A549 (cell line): ENCODE measurements around the gene SCYL1. TPM values are rescaled to one million over a fixed set of nuclear protein-coding genes. Genes with fewer than 3 reads are reported as not detected.

Experiments used
- ATAC-seq, 2 experiments: fragments of 200-7000 bp in 1 of 2; fragments of >200 bp in 1 of 2; cut with Nextera tagmentation in 1 of 2; cut with Tn5 transposase in 1 of 2; 3 replicates each; pipeline versions ENCODE4 v1.8.0 to v1.9.1; 2018 to 2020; ENCODE audit warnings: mild to moderate bottlenecking in 1 of 2, moderate library complexity in 1 of 2
- CTCF ChIA-PET: fragments of 300-600 bp; sonication (Branson Sonifier 250); formaldehyde crosslinking; extraction: SDS; loops from one replicate; lab custom pipeline; 2021; ENCODE audit warnings: antibody characterized with exemption, inconsistent platforms; lab: Yijun Ruan, JAX
- POLR2A ChIA-PET: fragments of 350-600 bp; formaldehyde crosslinking; extraction: SDS; loops from one replicate; lab custom pipeline; 2021; ENCODE audit warnings: antibody characterized with exemption, inconsistent platforms; lab: Yijun Ruan, JAX
- DNase-seq, 2 experiments: peaks; one replicate each; pipeline versions ENCODE4 v3.0.0 to v3.0.0-alpha.2; 2011 to 2016; ENCODE audit warnings: low read depth in 1 of 2, low spot score in 1 of 2
- FAIRE-seq: peaks from 2 replicates; lab custom pipeline; 2011; peaks lifted over from hg19 to GRCh38; lab: Jason Lieb, UNC
- H3K27ac ChIP-seq, 2 experiments: fragments of >200 bp; sonication (Bioruptor Twin); formaldehyde crosslinking; 3 replicates each; pipeline ENCODE4 v1.5.1; 2016 to 2017
- H3K4me1 ChIP-seq: fragments of >200 bp; sonication (Bioruptor Twin); formaldehyde crosslinking; 3 replicates; pipeline ENCODE4 v1.6.1; 2016
- H3K4me2 ChIP-seq: fragments of >200 bp; sonication (Bioruptor Twin); formaldehyde crosslinking; 3 replicates; pipeline ENCODE4 v1.6.1; 2016
- H3K4me3 ChIP-seq: fragments of >200 bp; sonication (Bioruptor Twin); formaldehyde crosslinking; 3 replicates; pipeline ENCODE4 v1.5.1; 2016
- H3K9me3 ChIP-seq: fragments of >200 bp; sonication (Bioruptor Twin); formaldehyde crosslinking; 3 replicates; pipeline ENCODE4 v1.6.1; 2016
- CBX8 ChIP-seq: fragments of 200-600 bp; sonication (generic); IDR thresholded peaks from 2 replicates; pipeline ENCODE4 v1.6.1; 2016
- CHD2 ChIP-seq: fragments of 150-350 bp; IDR thresholded peaks from 2 replicates; pipeline ENCODE4 v1.6.1; 2014; ENCODE audit warnings: low read length; ENCODE audit not compliant: partially characterized antibody
- CTCF ChIP-seq: fragments of >200 bp; sonication (Bioruptor Twin); formaldehyde crosslinking; IDR thresholded peaks from 3 replicates; pipeline ENCODE4 v1.5.1; 2016
- E2F6 ChIP-seq: IDR thresholded peaks from 2 replicates; pipeline ENCODE4 v1.6.1; 2012; ENCODE audit warnings: low read depth, borderline replicate concordance
- EHF ChIP-seq: fragments of 250-450 bp; sonication (Bioruptor Pico); IDR thresholded peaks from 2 replicates; pipeline ENCODE4 v1.5.0; 2020; ENCODE audit warnings: mild to moderate bottlenecking
- EP300 ChIP-seq, 2 experiments: fragments of >200 bp; sonication (Bioruptor Twin); formaldehyde crosslinking; IDR thresholded peaks; 2 replicates in 1 of 2; 3 replicates in 1 of 2; pipeline ENCODE4 v1.6.1; 2016 to 2017
- GATA3 ChIP-seq: IDR thresholded peaks from 2 replicates; pipeline ENCODE4 v1.6.1; 2012; ENCODE audit warnings: borderline replicate concordance
- HDAC2 ChIP-seq: fragments of 200-600 bp; sonication (generic); IDR thresholded peaks from 2 replicates; pipeline ENCODE4 v1.6.1; 2016
- HEYL ChIP-seq: fragments of 250-450 bp; sonication (Bioruptor Pico); IDR thresholded peaks from 2 replicates; pipeline ENCODE4 v1.8.0; 2021; ENCODE audit warnings: mild to moderate bottlenecking, moderate library complexity
- HOXA7 ChIP-seq: fragments of 250-450 bp; sonication (Bioruptor Pico); IDR thresholded peaks from 2 replicates; pipeline ENCODE4 v1.5.0; 2020; ENCODE audit warnings: mild to moderate bottlenecking, moderate library complexity
- HOXB5 ChIP-seq: fragments of 250-450 bp; sonication (Bioruptor Pico); IDR thresholded peaks from 2 replicates; pipeline ENCODE4 v1.5.0; 2020; ENCODE audit warnings: mild to moderate bottlenecking, moderate library complexity
- KDM1A ChIP-seq: fragments of 200-600 bp; sonication (generic); IDR thresholded peaks from 2 replicates; pipeline ENCODE4 v1.6.1; 2016; ENCODE audit warnings: low read depth, mild to moderate bottlenecking
- KDM5A ChIP-seq: fragments of 200-600 bp; sonication (generic); IDR thresholded peaks from 2 replicates; pipeline ENCODE4 v1.6.1; 2016; ENCODE audit warnings: antibody characterized with exemption, mild to moderate bottlenecking
- MAFK ChIP-seq: fragments of 450-650 bp; IDR thresholded peaks from 2 replicates; pipeline ENCODE4 v1.6.1; 2014; ENCODE audit not compliant: partially characterized antibody
- POLR2A ChIP-seq: IDR thresholded peaks from 2 replicates; pipeline ENCODE4 v1.6.1; 2012; ENCODE audit warnings: mild to moderate bottlenecking, low read length
- RAD21 ChIP-seq, 2 experiments: fragments of >200 bp in 1 of 2; sonication (Bioruptor Twin) in 1 of 2; formaldehyde crosslinking in 1 of 2; IDR thresholded peaks in 1 of 2; conservative IDR thresholded peaks in 1 of 2; 2 replicates in 1 of 2; 3 replicates in 1 of 2; pipeline ENCODE4 v1.6.1; 2012 to 2018; ENCODE audit warnings: inconsistent platforms in 1 of 2
- RARB ChIP-seq: fragments of 250-450 bp; sonication (Bioruptor Pico); IDR thresholded peaks from 2 replicates; pipeline ENCODE4 v1.8.0; 2021; ENCODE audit warnings: mild to moderate bottlenecking, moderate library complexity
- REST ChIP-seq: fragments of 200-600 bp; sonication (generic); IDR thresholded peaks from 2 replicates; pipeline ENCODE4 v1.6.1; 2016; ENCODE audit warnings: antibody characterized with exemption, mild to moderate bottlenecking, moderate library complexity
- RFX5 ChIP-seq: fragments of 450-650 bp; IDR thresholded peaks from 2 replicates; pipeline ENCODE4 v1.7.1; 2014; ENCODE audit warnings: antibody characterized with exemption, mild to moderate bottlenecking, moderate library complexity
- RNF2 ChIP-seq: fragments of 200-600 bp; sonication (generic); IDR thresholded peaks from 2 replicates; pipeline ENCODE4 v1.6.1; 2016; ENCODE audit warnings: low read depth, mild to moderate bottlenecking, antibody characterized with exemption, moderate library complexity, borderline replicate concordance
- SREBF2 ChIP-seq: fragments of 450-650 bp; IDR thresholded peaks from 2 replicates; pipeline ENCODE4 v1.6.1; 2014; ENCODE audit warnings: mild to moderate bottlenecking, moderate library complexity
- TP53 ChIP-seq: fragments of 250-450 bp; sonication (Bioruptor Pico); IDR thresholded peaks from 2 replicates; pipeline ENCODE4 v1.5.0; 2021; ENCODE audit warnings: mild to moderate bottlenecking, moderate library complexity
- ZC3H11A ChIP-seq: fragments of 450-650 bp; IDR thresholded peaks from 2 replicates; pipeline ENCODE4 v1.6.1; 2014; ENCODE audit warnings: antibody characterized with exemption, mild to moderate bottlenecking
- WGBS: methylation state at CpG from one replicate; pipeline ENCODE4 v1.1.6; 2017; ENCODE audit errors: missing lambda C conversion rate; 5-methylcytosine and 5-hydroxymethylcytosine counted together
- polyA plus RNA-seq, 4 experiments: library from polyadenylated mRNA; depleted of rRNA in 3 of 4; stranded (reverse); fragments of >200 nt; fragmentation: RNase III in 1 of 4; extraction: RNeasy Plus Mini Kit Qiagen cat#74134 plus additional on column Dnase treatment in 1 of 4; gene quantifications; 2 replicates in 3 of 4; 3 replicates in 1 of 4; pipeline ENCODE4 v1.2.3, GENCODE V29; 2011 to 2017

SCYL1 gene
- polyA plus RNA-seq, 2 of the 4 experiments (the other 2 are of a cell fraction) = 30.8 to 46.8 TPM

- TF ChIP-seq MAFK (no peak), POLR2A (no peak), RAD21 (conservative IDR thresholded peaks at IDR 0.05 in 1 of 2, IDR thresholded peaks at IDR 0.05 in 1 of 2) (no peak), HOXB5 (no peak), ZC3H11A (no peak), HOXA7 (CRISPR knock-in tag) (no peak), E2F6 (no peak)
- no peak overlapping the region for H3K4me3 ChIP-seq
- peak in 1 of 2 experiments; percentile 63; a peak in 3 of 6 replicates for ATAC-seq
- no peaks in the 10 kb centered on the region for H3K9me3 ChIP-seq
- ChIA-PET CTCF (interaction anchor here (1.2 to 15.3 kb wide), 3 partner anchors 20 to 162 kb away, joined by 3 to 393 read pairs (median 3); partner anchors contain the start of genes FAM89B, LTBP3 and ZNRD2), POLR2A (interaction anchor here (0.7 kb wide), 1 partner anchor 10 kb away, joined by 3 read pairs; no protein-coding TSS in a partner anchor)
- 92% methylated on average over 48 of the region's 64 CpGs for WGBS
- H3K4me1 ChIP-seq = peaks cover 2% of the 10 kb centered on the region; the same call in 2 of the 3 replicates
- no peak overlapping the region for H3K27ac ChIP-seq
- DNase-seq = peak; percentile 49 to 55
- FAIRE-seq = no peak
- H3K4me2 ChIP-seq = no peak overlapping the region
Measured at GRCh38 chr11:65546217-65546958, 21.5 kb downstream of the SCYL1 start.

- no peak for ATAC-seq
- FAIRE-seq = no peak
- DNase-seq = no peak
- WGBS = 95% methylated on average over 48 of the region's 52 CpGs
- H3K4me1 ChIP-seq = peaks cover 8% of the 10 kb centered on the region; the same call in 2 of the 3 replicates
- H3K4me3 ChIP-seq = no peak overlapping the region
- no peak overlapping the region for H3K27ac ChIP-seq
- ChIA-PET CTCF (interaction anchor here (15.3 kb wide), 1 partner anchor 19 kb away, joined by 393 read pairs; the partner anchor contains the start of genes FAM89B, LTBP3 and ZNRD2), POLR2A (no interaction called here)
- H3K4me2 ChIP-seq = no peak overlapping the region
- TF ChIP-seq EHF (CRISPR knock-in tag) (no peak), KDM5A (no peak), HDAC2 (no peak), TP53 (CRISPR knock-in tag) (no peak), SREBF2 (no peak)
- TF ChIP-seq, all 56 proteins: peak for 0
- H3K9me3 ChIP-seq = no peaks in the 10 kb centered on the region
Measured at GRCh38 chr11:65547446-65548125, 22.7 kb downstream of the SCYL1 start.

GRCh38 chr11:65548395-65548794 is 23.5 kb downstream of the SCYL1 start:
- no peak for ATAC-seq
- H3K9me3 ChIP-seq = no peaks in the 10 kb centered on the region
- no peak for FAIRE-seq
- ChIA-PET POLR2A (no interaction called here), CTCF (interaction anchor here (0.7 to 15.3 kb wide), 4 partner anchors 8 to 40 kb away, joined by 3 to 393 read pairs (median 8); partner anchors contain the start of genes FAM89B, LTBP3 and ZNRD2)
- peaks cover 16% of the 10 kb centered on the region for H3K4me1 ChIP-seq
- no peak overlapping the region for H3K4me2 ChIP-seq
- no peak for TF ChIP-seq RFX5
- no peak overlapping the region for H3K4me3 ChIP-seq
- WGBS = 98% methylated on average over 3 of the region's 3 CpGs
- H3K27ac ChIP-seq = no peak overlapping the region
- DNase-seq = no peak

- POLR2A ChIA-PET = interaction anchor here (0.6 kb wide), 1 partner anchor 8 kb away, joined by 3 read pairs; no protein-coding TSS in a partner anchor
- FAIRE-seq (no peak), ATAC-seq (no peak), DNase-seq (no peak)
- peaks cover 23% of the 10 kb centered on the region for H3K4me1 ChIP-seq
- no peak overlapping the region for H3K4me3 ChIP-seq
- H3K27ac ChIP-seq = no peak overlapping the region
- CTCF ChIA-PET = interaction anchor here (1.6 to 15.3 kb wide), 3 partner anchors 8 to 39 kb away, joined by 5 to 393 read pairs (median 10); partner anchors contain the start of genes FAM89B, LTBP3 and ZNRD2
- WGBS = 95% methylated on average over 3 of the region's 3 CpGs
- no peak overlapping the region for H3K4me2 ChIP-seq
- TF ChIP-seq TP53 (CRISPR knock-in tag) (no peak), HOXB5 (no peak), RNF2 (no peak), KDM1A (no peak), CBX8 (no peak), HDAC2 (no peak), CHD2 (no peak), REST (no peak), GATA3 (no peak), POLR2A (no peak), CTCF (no peak), EP300 (IDR thresholded peaks at IDR 0.05) (no peak), RARB (no peak), HOXA7 (CRISPR knock-in tag) (no peak), HEYL (CRISPR knock-in tag) (no peak)
- no peaks in the 10 kb centered on the region for H3K9me3 ChIP-seq
Measured at GRCh38 chr11:65549096-65549495, 24.2 kb downstream of the SCYL1 start.
